Gastrocnemius medialis (tissue), 4 donors: Measurements from ENCODE around the gene NAB2. TPM values are rescaled to one million over a fixed set of nuclear protein-coding genes. Genes with fewer than 3 reads are reported as not detected.

Experiments used
- ATAC-seq, 2 donors: fragments of 150-250 bp; one replicate each; pipeline ENCODE4 v1.9.1; 2016
- DNase-seq, 2 donors: peaks; one replicate each; pipeline ENCODE4 v3.0.0-alpha.2; 2019
- H3K27ac ChIP-seq, 4 donors: fragments of 200-600 bp; sonication (generic); 1 replicate in 1 of 4; 2 replicates in 3 of 4; pipeline ENCODE4 v1.5.1; 2016 to 2018; ENCODE audit warnings: mild to moderate bottlenecking in 2 of 4, moderate library complexity in 1 of 4
- H3K27me3 ChIP-seq, 3 donors: fragments of 200-600 bp; sonication (generic) in 2 of 3; 1 replicate in 1 of 3; 2 replicates in 2 of 3; pipeline versions ENCODE4 v1.5.1 to v1.6.0; 2016 to 2019; ENCODE audit warnings: mild to moderate bottlenecking in 1 of 3, moderate library complexity in 1 of 3
- H3K36me3 ChIP-seq, 2 donors: fragments of 200-600 bp; sonication (generic) in 1 of 2; one replicate each; pipeline ENCODE4 v1.5.1; 2017 to 2018
- H3K4me1 ChIP-seq, 2 donors: fragments of 200-600 bp; sonication (generic) in 1 of 2; one replicate each; pipeline ENCODE4 v1.5.1; 2016 to 2017; ENCODE audit warnings: mild to moderate bottlenecking in 2 of 2
- H3K4me3 ChIP-seq, 4 donors: fragments of 200-600 bp; sonication (generic) in 3 of 4; 1 replicate in 1 of 4; 2 replicates in 3 of 4; pipeline ENCODE4 v1.5.1; 2016 to 2019; ENCODE audit warnings: mild to moderate bottlenecking in 2 of 4
- H3K9me3 ChIP-seq, 3 donors: fragments of 200-600 bp; sonication (generic) in 2 of 3; 1 replicate in 1 of 3; 2 replicates in 2 of 3; pipeline ENCODE4 v1.5.1; 2016 to 2019
- POLR2A ChIP-seq, 2 donors: fragments of 450-650 bp; IDR thresholded peaks; one replicate each; pipeline ENCODE4 v1.6.1; 2017; ENCODE audit warnings: antibody characterized with exemption in 2 of 2, mild to moderate bottlenecking in 2 of 2, moderate library complexity in 2 of 2
- in situ Hi-C, 4 donors: fragments of 200-750 bp; cut with MboI; loops; one replicate each; pipeline versions ENCODE4 v1.15.0 to v1.8.0; 2017; ENCODE audit warnings: low sequenced_read_pairs in 4 of 4
- intact Hi-C: fragments of 100-400 bp; cut with DNase I; formaldehyde crosslinking; loops from one replicate; pipeline ENCODE4 v1.15.1; 2023; ENCODE audit warnings: low total_unique reads
- total RNA-seq, 4 donors: library from RNA; depleted of rRNA; stranded (reverse); fragments of >200 nt; gene quantifications; one replicate each; pipeline versions ENCODE4 v1.1.0 to v1.2.3, GENCODE V29; 2016
- TF ChIP-seq, protein P1 (sequence below), 5 experiments: fragments of 450-650 bp in 3 of 5; fragments of 200-600 bp in 2 of 5; sonication (generic) in 2 of 5; IDR thresholded peaks in 4 of 5; conservative IDR thresholded peaks in 1 of 5; 1 replicate in 4 of 5; 2 replicates in 1 of 5; pipeline ENCODE4 v1.5.1; 2016 to 2019; ENCODE audit warnings: antibody characterized with exemption in 5 of 5, mild to moderate bottlenecking in 3 of 5, moderate library complexity in 3 of 5

NAB2 gene
- total RNA-seq, 4 donors from 2014 or later = 4.8 to 9.5 (median 5.5) TPM

DNA sequence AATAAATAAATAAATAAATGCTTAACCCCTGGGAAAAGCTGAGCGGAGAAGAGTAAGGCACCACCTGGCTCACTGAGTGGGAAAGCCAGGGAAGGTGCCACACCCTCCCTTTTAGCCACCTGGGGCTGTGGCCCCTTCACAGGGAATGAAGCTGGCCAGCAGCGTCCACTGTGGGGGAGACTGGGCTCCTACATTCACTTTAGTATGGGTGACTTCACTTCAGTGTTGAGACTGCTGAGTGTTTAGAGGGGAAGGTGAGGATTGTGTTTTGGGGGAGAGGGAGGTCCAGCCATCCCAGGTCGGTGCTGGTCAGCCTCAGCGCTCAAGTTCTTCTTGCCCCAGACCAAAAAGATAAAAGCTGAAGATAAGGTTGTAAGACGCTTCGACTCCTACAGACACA is 1.6 kb downstream of the NAB2 start:
- peaks cover 0 to 33% of the 10 kb centered on the region in 2 donors for H3K4me1 ChIP-seq
- peak overlapping the region; percentile 84 to 87 (median 85) for H3K4me3 ChIP-seq
- intact Hi-C loops = loop anchor here (2.0 kb wide), 1 partner anchor 22 kb away; no protein-coding TSS in a partner anchor
- no peaks in the 10 kb centered on the region for H3K9me3 ChIP-seq
- H3K27ac ChIP-seq = peak overlapping the region; percentile 82 to 97 (median 94)
- peaks cover 0 to 12% of the 10 kb centered on the region in 2 donors for H3K36me3 ChIP-seq
- DNase-seq (no peak), ATAC-seq (no peak)
- in situ Hi-C loops = no loop called here
- TF ChIP-seq, protein P1, sequence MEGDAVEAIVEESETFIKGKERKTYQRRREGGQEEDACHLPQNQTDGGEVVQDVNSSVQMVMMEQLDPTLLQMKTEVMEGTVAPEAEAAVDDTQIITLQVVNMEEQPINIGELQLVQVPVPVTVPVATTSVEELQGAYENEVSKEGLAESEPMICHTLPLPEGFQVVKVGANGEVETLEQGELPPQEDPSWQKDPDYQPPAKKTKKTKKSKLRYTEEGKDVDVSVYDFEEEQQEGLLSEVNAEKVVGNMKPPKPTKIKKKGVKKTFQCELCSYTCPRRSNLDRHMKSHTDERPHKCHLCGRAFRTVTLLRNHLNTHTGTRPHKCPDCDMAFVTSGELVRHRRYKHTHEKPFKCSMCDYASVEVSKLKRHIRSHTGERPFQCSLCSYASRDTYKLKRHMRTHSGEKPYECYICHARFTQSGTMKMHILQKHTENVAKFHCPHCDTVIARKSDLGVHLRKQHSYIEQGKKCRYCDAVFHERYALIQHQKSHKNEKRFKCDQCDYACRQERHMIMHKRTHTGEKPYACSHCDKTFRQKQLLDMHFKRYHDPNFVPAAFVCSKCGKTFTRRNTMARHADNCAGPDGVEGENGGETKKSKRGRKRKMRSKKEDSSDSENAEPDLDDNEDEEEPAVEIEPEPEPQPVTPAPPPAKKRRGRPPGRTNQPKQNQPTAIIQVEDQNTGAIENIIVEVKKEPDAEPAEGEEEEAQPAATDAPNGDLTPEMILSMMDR (IDR thresholded peaks at IDR 0.05 in 4 of 5, conservative IDR thresholded peaks at IDR 0.05 in 1 of 5) = no peak
- TF ChIP-seq POLR2A (IDR thresholded peaks at IDR 0.05) = no peak
- no peaks in the 10 kb centered on the region for H3K27me3 ChIP-seq

DNA sequence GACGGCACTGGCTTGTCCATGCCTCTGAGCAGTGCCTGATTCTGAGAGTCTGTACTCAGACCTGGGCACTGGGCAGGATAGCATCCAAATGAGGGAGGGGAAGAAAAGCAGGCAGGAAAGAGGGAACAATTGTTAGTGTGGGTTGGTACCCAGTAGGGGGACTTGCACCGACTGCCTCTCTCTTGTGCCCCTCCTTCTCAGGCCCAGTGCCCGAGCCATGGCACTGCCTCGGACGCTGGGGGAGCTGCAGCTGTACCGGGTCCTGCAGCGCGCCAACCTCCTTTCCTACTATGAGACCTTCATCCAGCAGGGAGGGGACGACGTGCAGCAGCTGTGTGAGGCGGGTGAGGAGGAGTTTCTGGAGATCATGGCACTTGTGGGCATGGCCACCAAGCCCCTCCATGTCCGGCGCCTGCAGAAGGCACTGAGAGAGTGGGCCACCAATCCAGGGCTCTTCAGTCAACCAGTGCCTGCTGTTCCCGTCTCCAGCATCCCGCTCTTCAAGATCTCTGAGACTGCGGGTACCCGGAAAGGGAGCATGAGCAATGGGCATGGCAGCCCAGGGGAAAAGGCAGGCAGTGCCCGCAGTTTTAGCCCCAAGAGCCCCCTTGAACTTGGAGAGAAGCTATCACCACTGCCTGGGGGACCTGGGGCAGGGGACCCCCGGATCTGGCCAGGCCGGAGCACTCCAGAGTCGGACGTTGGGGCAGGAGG is 2.2 kb downstream of the NAB2 start:
- Histone ChIP-seq H3K36me3 (peaks cover 0 to 12% of the 10 kb centered on the region in 2 donors), H3K27me3 (no peaks in the 10 kb centered on the region), H3K27ac (peak overlapping the region in 3 of 4 donors; percentile 82 to 95 (median 94)), H3K9me3 (no peaks in the 10 kb centered on the region), H3K4me3 (peak overlapping the region in 2 of 4 donors; percentile 9 to 85), H3K4me1 (peaks cover 0 to 33% of the 10 kb centered on the region in 2 donors)
- in situ Hi-C loops (no loop called here), intact Hi-C loops (loop anchor here (2.0 kb wide), 1 partner anchor 22 kb away; no protein-coding TSS in a partner anchor)
- TF ChIP-seq, protein P1 (IDR thresholded peaks at IDR 0.05 in 4 of 5, conservative IDR thresholded peaks at IDR 0.05 in 1 of 5) = no peak
- TF ChIP-seq POLR2A (IDR thresholded peaks at IDR 0.05) = no peak
- ATAC-seq (no peak), DNase-seq (no peak)

DNA sequence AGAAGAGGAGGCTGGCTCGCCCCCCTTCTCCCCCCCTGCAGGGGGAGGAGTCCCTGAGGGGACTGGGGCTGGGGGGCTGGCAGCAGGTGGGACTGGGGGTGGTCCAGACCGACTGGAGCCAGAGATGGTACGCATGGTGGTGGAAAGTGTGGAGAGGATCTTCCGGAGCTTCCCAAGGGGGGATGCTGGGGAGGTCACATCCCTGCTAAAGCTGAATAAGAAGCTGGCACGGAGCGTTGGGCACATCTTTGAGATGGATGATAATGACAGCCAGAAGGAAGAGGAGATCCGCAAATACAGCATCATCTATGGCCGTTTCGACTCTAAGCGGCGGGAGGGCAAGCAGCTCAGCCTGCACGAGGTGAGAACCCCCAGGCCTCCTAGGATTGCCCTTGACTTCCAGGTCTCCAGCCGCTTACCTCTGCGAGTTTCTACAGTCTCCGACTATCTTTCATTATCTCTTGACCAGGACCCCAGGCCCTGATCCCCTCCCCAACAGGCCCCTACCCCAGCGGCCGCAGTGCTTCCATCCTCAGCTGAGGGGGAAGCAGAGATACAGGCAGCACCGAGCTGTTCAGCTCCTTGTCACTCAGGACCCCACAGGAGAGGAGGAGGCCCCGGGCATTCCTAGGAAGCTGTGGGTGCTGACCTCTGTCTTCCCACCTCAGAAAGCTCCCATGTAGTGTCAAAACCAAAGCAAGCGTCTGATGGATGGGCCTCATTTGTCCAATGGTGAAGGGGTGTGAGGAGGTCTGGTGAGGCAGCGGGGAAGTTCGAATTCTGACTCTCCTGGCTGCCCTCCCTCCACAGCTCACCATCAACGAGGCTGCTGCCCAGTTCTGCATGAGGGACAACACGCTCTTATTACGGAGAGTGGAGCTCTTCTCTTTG is 3.0 kb downstream of the NAB2 start:
- Histone ChIP-seq H3K4me3 (no peak overlapping the region), H3K4me1 (peaks cover 0 to 33% of the 10 kb centered on the region in 2 donors), H3K27ac (peak overlapping the region in 2 of 4 donors; percentile 8 to 22), H3K27me3 (no peaks in the 10 kb centered on the region), H3K9me3 (no peaks in the 10 kb centered on the region), H3K36me3 (peaks cover 0 to 12% of the 10 kb centered on the region in 2 donors)
- in situ Hi-C loops (no loop called here), intact Hi-C loops (loop anchor here (2.0 kb wide), 1 partner anchor 23 kb away; no protein-coding TSS in a partner anchor)
- DNase-seq (no peak), ATAC-seq (no peak)
- no peak for TF ChIP-seq POLR2A (IDR thresholded peaks at IDR 0.05)
- TF ChIP-seq, protein P1 (IDR thresholded peaks at IDR 0.05 in 4 of 5, conservative IDR thresholded peaks at IDR 0.05 in 1 of 5) = no peak

DNA sequence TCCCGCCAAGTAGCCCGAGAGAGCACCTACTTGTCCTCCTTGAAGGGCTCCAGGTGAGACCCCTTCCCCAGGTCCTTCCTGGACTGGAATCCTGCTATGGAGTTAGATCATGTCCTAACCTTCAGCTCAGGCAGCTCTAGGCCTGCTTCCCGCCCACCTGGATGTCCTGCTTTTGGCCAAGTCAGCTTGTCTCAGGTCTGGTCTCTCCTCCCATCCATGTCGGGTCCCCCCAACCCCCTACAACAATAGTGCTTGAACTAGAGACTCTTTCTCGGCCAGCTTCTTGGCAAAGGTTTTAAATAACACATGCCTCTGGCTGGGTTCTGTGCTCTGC is 3.6 kb downstream of the NAB2 start:
- TF ChIP-seq, protein P1 (IDR thresholded peaks at IDR 0.05 in 4 of 5, conservative IDR thresholded peaks at IDR 0.05 in 1 of 5) = no peak
- no peak for TF ChIP-seq POLR2A (IDR thresholded peaks at IDR 0.05)
- ATAC-seq (no peak), DNase-seq (no peak)
- peaks cover 0 to 12% of the 10 kb centered on the region in 2 donors for H3K36me3 ChIP-seq
- in situ Hi-C loops = no loop called here
- peaks cover 0 to 31% of the 10 kb centered on the region in 2 donors for H3K4me1 ChIP-seq
- no peak overlapping the region for H3K4me3 ChIP-seq
- peak overlapping the region in 1 of 4 donors; percentile 8 for H3K27ac ChIP-seq
- H3K9me3 ChIP-seq = no peaks in the 10 kb centered on the region
- intact Hi-C loops = no loop called here
- H3K27me3 ChIP-seq = no peaks in the 10 kb centered on the region
